ENCODE results near the gene MAS1.
"Not testable (repeated sequence)": the region's sequence is repeated elsewhere in the genome, so short reads cannot be mapped to it uniquely, and the experiment has no call there.

Gene MAS1

GRCh38 chr6:159913862-159914564, 23.2 kb downstream of the MAS1 start:
- Histone ChIP-seq H3K36me3 (ENCODE audit: control insufficient read depth in 2 of 2, insufficient read depth in 2 of 2, low read length in 2 of 2) (no peaks in the 10 kb centered on the region), H3K27me3 (ENCODE audit: control insufficient read depth in 2 of 2, insufficient read depth in 2 of 2, low read length in 2 of 2) (peaks cover 3 to 4% of the 10 kb centered on the region in 2 donors), H3K9me3 (ENCODE audit: control insufficient read depth in 2 of 2, low read length in 2 of 2) (no peaks in the 10 kb centered on the region), H3K27ac (ENCODE audit: low read depth in 2 of 2, low read length in 2 of 2) (no peak overlapping the region), H3K4me3 (ENCODE audit: low read length in 2 of 2) (no peak overlapping the region), H3K4me1 (ENCODE audit: control insufficient read depth in 2 of 2, insufficient read depth in 2 of 2, low read length in 2 of 2) (no peaks in the 10 kb centered on the region), H3K9ac (ENCODE audit: low read depth in 1 of 2, low read length in 2 of 2) (no peak overlapping the region)

- Histone ChIP-seq H3K9ac (ENCODE audit: low read depth in 1 of 2, low read length in 2 of 2) (no peak overlapping the region), H3K36me3 (ENCODE audit: control insufficient read depth in 2 of 2, insufficient read depth in 2 of 2, low read length in 2 of 2) (no peaks in the 10 kb centered on the region), H3K4me1 (ENCODE audit: control insufficient read depth in 2 of 2, insufficient read depth in 2 of 2, low read length in 2 of 2) (no peaks in the 10 kb centered on the region), H3K27ac (ENCODE audit: low read depth in 2 of 2, low read length in 2 of 2) (no peak overlapping the region), H3K4me3 (ENCODE audit: low read length in 2 of 2) (no peak overlapping the region), H3K27me3 (ENCODE audit: control insufficient read depth in 2 of 2, insufficient read depth in 2 of 2, low read length in 2 of 2) (peaks cover 0 to 4% of the 10 kb centered on the region in 2 donors), H3K9me3 (ENCODE audit: control insufficient read depth in 2 of 2, low read length in 2 of 2) (no peaks in the 10 kb centered on the region)
Observed at GRCh38 chr6:159914565-159914923, 23.8 kb downstream of the MAS1 start.

- Histone ChIP-seq H3K9me3 (ENCODE audit: control insufficient read depth in 2 of 2, low read length in 2 of 2) (no peaks in the 10 kb centered on the region), H3K4me1 (ENCODE audit: control insufficient read depth in 2 of 2, insufficient read depth in 2 of 2, low read length in 2 of 2) (no peaks in the 10 kb centered on the region), H3K27ac (ENCODE audit: low read depth in 2 of 2, low read length in 2 of 2) (no peak overlapping the region), H3K4me3 (ENCODE audit: low read length in 2 of 2) (no peak overlapping the region), H3K9ac (ENCODE audit: low read depth in 1 of 2, low read length in 2 of 2) (no peak overlapping the region), H3K36me3 (ENCODE audit: control insufficient read depth in 2 of 2, insufficient read depth in 2 of 2, low read length in 2 of 2) (no peaks in the 10 kb centered on the region), H3K27me3 (ENCODE audit: control insufficient read depth in 2 of 2, insufficient read depth in 2 of 2, low read length in 2 of 2) (peaks cover 0 to 4% of the 10 kb centered on the region in 2 donors)
Observed at GRCh38 chr6:159915397-159915796, 24.6 kb downstream of the MAS1 start.

- H3K9ac ChIP-seq (ENCODE audit: low read depth in 1 of 2, low read length in 2 of 2), result no peak overlapping the region
- H3K4me1 ChIP-seq (ENCODE audit: control insufficient read depth in 2 of 2, insufficient read depth in 2 of 2, low read length in 2 of 2), result no peaks in the 10 kb centered on the region
- no peak overlapping the region for H3K4me3 ChIP-seq (ENCODE audit: low read length in 2 of 2)
- H3K27me3 ChIP-seq (ENCODE audit: control insufficient read depth in 2 of 2, insufficient read depth in 2 of 2, low read length in 2 of 2), result peaks cover 0 to 4% of the 10 kb centered on the region in 2 donors
- H3K27ac ChIP-seq (ENCODE audit: low read depth in 2 of 2, low read length in 2 of 2), result no peak overlapping the region
- H3K9me3 ChIP-seq (ENCODE audit: control insufficient read depth in 2 of 2, low read length in 2 of 2), result no peaks in the 10 kb centered on the region
- H3K36me3 ChIP-seq (ENCODE audit: control insufficient read depth in 2 of 2, insufficient read depth in 2 of 2, low read length in 2 of 2), result no peaks in the 10 kb centered on the region
Observed at GRCh38 chr6:159916237-159916636, 25.4 kb downstream of the MAS1 start.

GRCh38 chr6:159916752-159917151, 26.0 kb downstream of the MAS1 start:
- Histone ChIP-seq H3K36me3 (ENCODE audit: control insufficient read depth in 2 of 2, insufficient read depth in 2 of 2, low read length in 2 of 2) (no peaks in the 10 kb centered on the region), H3K9me3 (ENCODE audit: control insufficient read depth in 2 of 2, low read length in 2 of 2) (no peaks in the 10 kb centered on the region), H3K4me1 (ENCODE audit: control insufficient read depth in 2 of 2, insufficient read depth in 2 of 2, low read length in 2 of 2) (no peaks in the 10 kb centered on the region), H3K9ac (ENCODE audit: low read depth in 1 of 2, low read length in 2 of 2) (no peak overlapping the region), H3K27ac (ENCODE audit: low read depth in 2 of 2, low read length in 2 of 2) (no peak overlapping the region), H3K27me3 (ENCODE audit: control insufficient read depth in 2 of 2, insufficient read depth in 2 of 2, low read length in 2 of 2) (peaks cover 0 to 2% of the 10 kb centered on the region in 2 donors), H3K4me3 (ENCODE audit: low read length in 2 of 2) (no peak overlapping the region)

- Histone ChIP-seq H3K27me3 (ENCODE audit: control insufficient read depth in 2 of 2, insufficient read depth in 2 of 2, low read length in 2 of 2) (no peaks in the 10 kb centered on the region), H3K27ac (ENCODE audit: low read depth in 2 of 2, low read length in 2 of 2) (no peak overlapping the region), H3K36me3 (ENCODE audit: control insufficient read depth in 2 of 2, insufficient read depth in 2 of 2, low read length in 2 of 2) (no peaks in the 10 kb centered on the region), H3K4me1 (ENCODE audit: control insufficient read depth in 2 of 2, insufficient read depth in 2 of 2, low read length in 2 of 2) (no peaks in the 10 kb centered on the region), H3K4me3 (ENCODE audit: low read length in 2 of 2) (no peak overlapping the region), H3K9me3 (ENCODE audit: control insufficient read depth in 2 of 2, low read length in 2 of 2) (no peaks in the 10 kb centered on the region), H3K9ac (ENCODE audit: low read depth in 1 of 2, low read length in 2 of 2) (no peak overlapping the region)
Observed at GRCh38 chr6:159919011-159919511, 28.3 kb downstream of the MAS1 start.

GRCh38 chr6:159919800-159920199, 29.0 kb downstream of the MAS1 start:
- H3K9ac ChIP-seq (ENCODE audit: low read depth in 1 of 2, low read length in 2 of 2), result no peak overlapping the region
- H3K36me3 ChIP-seq (ENCODE audit: control insufficient read depth in 2 of 2, insufficient read depth in 2 of 2, low read length in 2 of 2), result no peaks in the 10 kb centered on the region
- no peaks in the 10 kb centered on the region for H3K27me3 ChIP-seq (ENCODE audit: control insufficient read depth in 2 of 2, insufficient read depth in 2 of 2, low read length in 2 of 2)
- no peaks in the 10 kb centered on the region for H3K9me3 ChIP-seq (ENCODE audit: control insufficient read depth in 2 of 2, low read length in 2 of 2)
- no peak overlapping the region for H3K27ac ChIP-seq (ENCODE audit: low read depth in 2 of 2, low read length in 2 of 2)
- no peaks in the 10 kb centered on the region for H3K4me1 ChIP-seq (ENCODE audit: control insufficient read depth in 2 of 2, insufficient read depth in 2 of 2, low read length in 2 of 2)
- H3K4me3 ChIP-seq (ENCODE audit: low read length in 2 of 2), result no peak overlapping the region

GRCh38 chr6:159924150-159924549, 33.4 kb downstream of the MAS1 start:
- H3K9ac ChIP-seq (ENCODE audit: low read depth in 1 of 2, low read length in 2 of 2); H3K9me3 ChIP-seq (ENCODE audit: control insufficient read depth in 2 of 2, low read length in 2 of 2); H3K27ac ChIP-seq (ENCODE audit: low read depth in 2 of 2, low read length in 2 of 2); H3K4me3 ChIP-seq (ENCODE audit: low read length in 2 of 2); H3K4me1 ChIP-seq (ENCODE audit: control insufficient read depth in 2 of 2, insufficient read depth in 2 of 2, low read length in 2 of 2); H3K27me3 ChIP-seq (ENCODE audit: control insufficient read depth in 2 of 2, insufficient read depth in 2 of 2, low read length in 2 of 2); H3K36me3 ChIP-seq (ENCODE audit: control insufficient read depth in 2 of 2, insufficient read depth in 2 of 2, low read length in 2 of 2): not testable (repeated sequence)

- no peaks in the 10 kb centered on the region for H3K9me3 ChIP-seq (ENCODE audit: control insufficient read depth in 2 of 2, low read length in 2 of 2)
- no peak overlapping the region for H3K4me3 ChIP-seq (ENCODE audit: low read length in 2 of 2)
- H3K9ac ChIP-seq (ENCODE audit: low read depth in 1 of 2, low read length in 2 of 2), result no peak overlapping the region
- no peaks in the 10 kb centered on the region for H3K4me1 ChIP-seq (ENCODE audit: control insufficient read depth in 2 of 2, insufficient read depth in 2 of 2, low read length in 2 of 2)
- H3K36me3 ChIP-seq (ENCODE audit: control insufficient read depth in 2 of 2, insufficient read depth in 2 of 2, low read length in 2 of 2), result no peaks in the 10 kb centered on the region
- H3K27ac ChIP-seq (ENCODE audit: low read depth in 2 of 2, low read length in 2 of 2), result no peak overlapping the region
- no peaks in the 10 kb centered on the region for H3K27me3 ChIP-seq (ENCODE audit: control insufficient read depth in 2 of 2, insufficient read depth in 2 of 2, low read length in 2 of 2)
Observed at GRCh38 chr6:159926542-159927203, 35.9 kb downstream of the MAS1 start.

- H3K27ac ChIP-seq (ENCODE audit: low read depth in 2 of 2, low read length in 2 of 2), result no peak overlapping the region
- no peaks in the 10 kb centered on the region for H3K27me3 ChIP-seq (ENCODE audit: control insufficient read depth in 2 of 2, insufficient read depth in 2 of 2, low read length in 2 of 2)
- no peak overlapping the region for H3K9ac ChIP-seq (ENCODE audit: low read depth in 1 of 2, low read length in 2 of 2)
- no peak overlapping the region for H3K4me3 ChIP-seq (ENCODE audit: low read length in 2 of 2)
- H3K9me3 ChIP-seq (ENCODE audit: control insufficient read depth in 2 of 2, low read length in 2 of 2), result no peaks in the 10 kb centered on the region
- H3K4me1 ChIP-seq (ENCODE audit: control insufficient read depth in 2 of 2, insufficient read depth in 2 of 2, low read length in 2 of 2), result no peaks in the 10 kb centered on the region
- no peaks in the 10 kb centered on the region for H3K36me3 ChIP-seq (ENCODE audit: control insufficient read depth in 2 of 2, insufficient read depth in 2 of 2, low read length in 2 of 2)
Observed at GRCh38 chr6:159929819-159930218, 39.0 kb downstream of the MAS1 start.

Data from mucosa of rectum (tissue), 2 donors.